ENCODE data around the gene SEPTIN12. TPM values are rescaled to one million over a fixed set of nuclear protein-coding genes. Genes with fewer than 3 reads are reported as not detected.

SEPTIN12 gene
- total and polyA plus RNA-seq, 10 of the 15 experiments (the other 5 are each of a cell fraction or from before 2014, with no cell fraction given): not detected

GRCh38 chr16:4820652-4821051 lies 32.5 kb upstream of the SEPTIN12 start (continued):
- TF ChIP-seq ZBTB40 (IDR thresholded peaks at IDR 0.05; ENCODE audit: borderline replicate concordance) (no peak), CREB1 (IDR thresholded peaks at IDR 0.05; ENCODE audit: low read depth) (no peak), MYC (IDR thresholded peaks at IDR 0.05; ENCODE audit: insufficient read depth, insufficient read length, insufficient replicate concordance, low read length, severe bottlenecking) (no peak), HDAC2 (IDR thresholded peaks at IDR 0.05) (no peak), BACH1 (IDR thresholded peaks at IDR 0.05; ENCODE audit: borderline replicate concordance) (no peak), BHLHE40 (IDR thresholded peaks at IDR 0.05; ENCODE audit: borderline replicate concordance in 1 of 2, low read depth in 2 of 2, low read length in 1 of 2) (no peak), CHD1 (IDR thresholded peaks at IDR 0.05; ENCODE audit: low read depth, low read length) (no peak), CHD4 (IDR thresholded peaks at IDR 0.05) (no peak), SREBF2 (IDR thresholded peaks at IDR 0.05; ENCODE audit: low read length) (no peak), CREM (IDR thresholded peaks at IDR 0.05; ENCODE audit: low read depth) (no peak), CHD2 (IDR thresholded peaks at IDR 0.05; ENCODE audit: borderline replicate concordance, low read depth, low read length) (no peak)
- TF ChIP-seq, protein P1, sequence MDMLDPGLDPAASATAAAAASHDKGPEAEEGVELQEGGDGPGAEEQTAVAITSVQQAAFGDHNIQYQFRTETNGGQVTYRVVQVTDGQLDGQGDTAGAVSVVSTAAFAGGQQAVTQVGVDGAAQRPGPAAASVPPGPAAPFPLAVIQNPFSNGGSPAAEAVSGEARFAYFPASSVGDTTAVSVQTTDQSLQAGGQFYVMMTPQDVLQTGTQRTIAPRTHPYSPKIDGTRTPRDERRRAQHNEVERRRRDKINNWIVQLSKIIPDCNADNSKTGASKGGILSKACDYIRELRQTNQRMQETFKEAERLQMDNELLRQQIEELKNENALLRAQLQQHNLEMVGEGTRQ (IDR thresholded peaks at IDR 0.05; ENCODE audit: borderline replicate concordance, low read depth, low read length): no peak
